MM.1S (cell line): ENCODE results near the gene TOGARAM1.

Experiments used
- CTCF ChIP-seq: fragments of 300-600 bp; sonication (generic); IDR thresholded peaks from 2 replicates; pipeline ENCODE4 v1.5.1; 2016; ENCODE audit warnings: antibody characterized with exemption, low read length, mixed read lengths
- EZH2 ChIP-seq: fragments of 300-600 bp; sonication (generic); optimal IDR thresholded peaks from 2 replicates; pipeline ENCODE3; 2017; ENCODE audit warnings: low read depth, mild to moderate bottlenecking, antibody characterized with exemption, low read length, mixed read lengths

- TF ChIP-seq CTCF (no peak), EZH2 (no peak)
These were observed 156.6 kb downstream of the TOGARAM1 start for GRCh38 chr14:45118594-45118993.
